Measurements from ENCODE around the gene MCU. TPM values are rescaled to one million over a fixed set of nuclear protein-coding genes. Genes with fewer than 3 reads are reported as not detected.

The MCU gene
- total and polyA plus RNA-seq, 2 donors (not counting 1 experiment from before 2014, with no cell fraction given): 11.7 to 21.1 TPM

GRCh38 chr10:72801263-72801868, 109.4 kb downstream of the MCU start:
- Histone ChIP-seq H3K27ac (ENCODE audit: low read length in 2 of 2) (no peak overlapping the region), H3K9ac (ENCODE audit: low read length) (no peak overlapping the region), H2AFZ (ENCODE audit: insufficient read depth, low read depth, low read length, poor library complexity, severe bottlenecking) (no peak overlapping the region), H3K4me3 (ENCODE audit: control extremely low read depth in 1 of 5, extremely low read depth in 1 of 5, insufficient read depth in 1 of 5, low read depth in 2 of 5, low read length in 4 of 5) (no peak overlapping the region), H4K20me1 (ENCODE audit: control insufficient read depth, insufficient read depth, low read length, poor library complexity, severe bottlenecking) (no peaks in the 10 kb centered on the region), H3K36me3 (replicated peaks in 1 of 2; ENCODE audit: control extremely low read depth in 1 of 2, control insufficient read depth in 1 of 2, extremely low read depth in 1 of 2, insufficient read depth in 2 of 2, low read length in 1 of 2) (no peaks in the 10 kb centered on the region), H3K4me1 (ENCODE audit: control insufficient read depth in 2 of 2, insufficient read depth in 2 of 2, low read length in 2 of 2) (no peaks in the 10 kb centered on the region), H3K9me3 (ENCODE audit: control extremely low read depth in 1 of 3, control insufficient read depth in 2 of 3, insufficient read depth in 1 of 3, low read length in 2 of 3) (no peaks in the 10 kb centered on the region), H3K27me3 (replicated peaks in 1 of 4; ENCODE audit: control extremely low read depth in 1 of 4, control insufficient read depth in 3 of 4, insufficient read depth in 4 of 4, low read length in 3 of 4) (no peaks in the 10 kb centered on the region), H3K4me2 (replicated peaks; ENCODE audit: low read depth, low read length, poor library complexity, severe bottlenecking) (no peak overlapping the region), H3K79me2 (ENCODE audit: control insufficient read depth, insufficient read depth, low read length) (no peaks in the 10 kb centered on the region)
- H3K4me3 Mint-ChIP-seq: no peak overlapping the region
- H3K27ac Mint-ChIP-seq: no peak overlapping the region
- no peaks in the 10 kb centered on the region for H3K27me3 Mint-ChIP-seq
- ChIA-PET CTCF (no interaction called here), POLR2A (no interaction called here)
- intact Hi-C loops (cut with micrococcal nuclease): no loop called here
- no peaks in the 10 kb centered on the region for H3K4me1 Mint-ChIP-seq
- no peak for DNase-seq
- no peak for ATAC-seq (ENCODE audit: low read depth)
- TF ChIP-seq EZH2 (IDR thresholded peaks at IDR 0.05; ENCODE audit: borderline replicate concordance, insufficient read depth, low read depth, low read length, poor library complexity, severe bottlenecking) (no peak), CTCF (IDR thresholded peaks at IDR 0.05) (no peak)
- WGBS (ENCODE audit: insufficient coverage): no CpG with 5 or more reads among the region's 5 CpGs
- H3K9me3 Mint-ChIP-seq (ENCODE audit: insufficient read depth): no peaks in the 10 kb centered on the region

DNA sequence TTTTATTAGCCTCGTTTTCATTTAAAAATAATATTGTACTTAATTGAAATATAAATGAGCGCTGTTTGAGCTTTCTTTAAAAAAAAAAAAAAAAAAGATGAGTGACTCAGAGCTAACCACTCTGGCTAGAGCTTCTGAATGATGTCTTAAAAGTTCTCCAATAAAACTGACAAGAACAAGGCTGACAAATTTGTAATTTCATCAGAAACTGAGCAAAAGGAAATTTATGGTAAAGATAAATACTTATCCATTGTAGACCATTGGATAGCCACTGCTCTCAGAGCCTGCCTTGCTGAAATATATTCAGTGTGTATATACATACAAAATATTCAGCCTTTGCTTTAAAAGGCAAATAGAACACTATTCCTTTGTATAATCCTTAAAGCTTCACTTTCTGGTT, 110.4 kb downstream of the MCU start:
- no CpG with 5 or more reads among the region's 2 CpGs for WGBS (ENCODE audit: insufficient coverage)
- CTCF ChIA-PET: no interaction called here
- H3K9ac ChIP-seq (ENCODE audit: low read length): no peak overlapping the region
- H4K20me1 ChIP-seq (ENCODE audit: control insufficient read depth, insufficient read depth, low read length, poor library complexity, severe bottlenecking): no peaks in the 10 kb centered on the region
- H3K4me1 ChIP-seq (ENCODE audit: control insufficient read depth in 2 of 2, insufficient read depth in 2 of 2, low read length in 2 of 2): no peaks in the 10 kb centered on the region
- no peak for TF ChIP-seq CTCF (IDR thresholded peaks at IDR 0.05)
- no peak for TF ChIP-seq EZH2 (IDR thresholded peaks at IDR 0.05; ENCODE audit: borderline replicate concordance, insufficient read depth, low read depth, low read length, poor library complexity, severe bottlenecking)
- no peak overlapping the region for H3K4me3 ChIP-seq (ENCODE audit: control extremely low read depth in 1 of 5, extremely low read depth in 1 of 5, insufficient read depth in 1 of 5, low read depth in 2 of 5, low read length in 4 of 5)
- POLR2A ChIA-PET: no interaction called here
- Mint-ChIP-seq H3K4me1 (no peaks in the 10 kb centered on the region), H3K27ac (no peak overlapping the region), H3K27me3 (no peaks in the 10 kb centered on the region), H3K4me3 (no peak overlapping the region), H3K9me3 (ENCODE audit: insufficient read depth) (no peaks in the 10 kb centered on the region)
- no peak overlapping the region for H2AFZ ChIP-seq (ENCODE audit: insufficient read depth, low read depth, low read length, poor library complexity, severe bottlenecking)
- H3K36me3 ChIP-seq (replicated peaks in 1 of 2; ENCODE audit: control extremely low read depth in 1 of 2, control insufficient read depth in 1 of 2, extremely low read depth in 1 of 2, insufficient read depth in 2 of 2, low read length in 1 of 2): no peaks in the 10 kb centered on the region
- no peaks in the 10 kb centered on the region for H3K27me3 ChIP-seq (replicated peaks in 1 of 4; ENCODE audit: control extremely low read depth in 1 of 4, control insufficient read depth in 3 of 4, insufficient read depth in 4 of 4, low read length in 3 of 4)
- no peak overlapping the region for H3K27ac ChIP-seq (ENCODE audit: low read length in 2 of 2)
- no peak for ATAC-seq (ENCODE audit: low read depth)
- H3K79me2 ChIP-seq (ENCODE audit: control insufficient read depth, insufficient read depth, low read length): no peaks in the 10 kb centered on the region
- no peak overlapping the region for H3K4me2 ChIP-seq (replicated peaks; ENCODE audit: low read depth, low read length, poor library complexity, severe bottlenecking)
- intact Hi-C loops (cut with micrococcal nuclease): no loop called here
- H3K9me3 ChIP-seq (ENCODE audit: control extremely low read depth in 1 of 3, control insufficient read depth in 2 of 3, insufficient read depth in 1 of 3, low read length in 2 of 3): no peaks in the 10 kb centered on the region
- no peak for DNase-seq

All from B cell (primary cell).